GM18519 (cell line): ENCODE results near the gene OR8D4.
"Not testable (repeated sequence)": the region's sequence is repeated elsewhere in the genome, so short reads cannot be mapped to it uniquely, and the experiment has no call there.

Experiments
- ATAC-seq: cut with Tn5 transposase; IDR thresholded peaks from one replicate; pipeline ENCODE4 v1.9.1; 2021; ENCODE audit warnings: mild to moderate bottlenecking, moderate library complexity; ENCODE audit not compliant: unreplicated experiment, low FRiP score

Gene OR8D4

GRCh38 chr11:123901867-123902266, at the start of gene OR8D4:
TSS of gene OR8D4 (plus strand) at chr11:123902167. CDS start at chr11:123906432, 4,265 bp downstream.
- ATAC-seq, result no peak

- ATAC-seq, result no peak
These were observed 49.6 kb upstream of the OR8D4 start for GRCh38 chr11:123852321-123852720.

- ATAC-seq, result no peak
These were observed 48.9 kb upstream of the OR8D4 start for GRCh38 chr11:123853038-123853437.

GRCh38 chr11:123856444-123856843, 45.5 kb upstream of the OR8D4 start:
- ATAC-seq, result no peak

GRCh38 chr11:123859731-123860130, 42.2 kb upstream of the OR8D4 start:
- ATAC-seq, result no peak

GRCh38 chr11:123865293-123865692, 36.7 kb upstream of the OR8D4 start:
- not testable (repeated sequence) for ATAC-seq

GRCh38 chr11:123867795-123868194, 34.2 kb upstream of the OR8D4 start:
- ATAC-seq, result not testable (repeated sequence)

GRCh38 chr11:123880912-123881311, 21.1 kb upstream of the OR8D4 start:
- no peak for ATAC-seq

GRCh38 chr11:123885570-123885969, 16.4 kb upstream of the OR8D4 start, which contains the start of gene TMEM225:
TSS of gene TMEM225 (minus strand) at chr11:123885670. CDS start at chr11:123885425, 245 bp downstream.
- no peak for ATAC-seq

GRCh38 chr11:123892031-123892430, 9.9 kb upstream of the OR8D4 start:
- no peak for ATAC-seq

GRCh38 chr11:123899792-123900191, 2.2 kb upstream of the OR8D4 start:
- ATAC-seq, result no peak

GRCh38 chr11:123903932-123904331, 2.0 kb downstream of the OR8D4 start:
- ATAC-seq, result peak; percentile 97

- ATAC-seq, result no peak
These were observed 3.0 kb downstream of the OR8D4 start for GRCh38 chr11:123904932-123905331.

- ATAC-seq, result no peak
These were observed 3.9 kb downstream of the OR8D4 start for GRCh38 chr11:123905826-123906225.

GRCh38 chr11:123920943-123921342, 19.0 kb downstream of the OR8D4 start:
- ATAC-seq, result no peak

- no peak for ATAC-seq
These were observed 22.1 kb downstream of the OR8D4 start for GRCh38 chr11:123924027-123924426.

- ATAC-seq, result no peak
These were observed 37.4 kb downstream of the OR8D4 start, which contains the start of gene OR4D5 for GRCh38 chr11:123939317-123939716. TSS of gene OR4D5 (plus strand) at chr11:123939617. CDS start at chr11:123939617, 0 bp downstream.

- no peak for ATAC-seq
These were observed 40.4 kb downstream of the OR8D4 start for GRCh38 chr11:123942413-123942812.

GRCh38 chr11:123943738-123944137, 41.8 kb downstream of the OR8D4 start, which contains the start of gene OR6T1:
TSS of gene OR6T1 (minus strand) at chr11:123943838. CDS start at chr11:123943838, 0 bp downstream.
- ATAC-seq, result no peak

GRCh38 chr11:123945132-123945531, 43.2 kb downstream of the OR8D4 start:
- ATAC-seq, result no peak

- no peak for ATAC-seq
These were observed 54.8 kb downstream of the OR8D4 start for GRCh38 chr11:123956752-123957151.
